ENCODE results near the gene RAB33A. TPM values are rescaled to one million over a fixed set of nuclear protein-coding genes. Genes with fewer than 3 reads are reported as not detected.

Gene RAB33A
- total and polyA plus RNA-seq, 9 of the 15 experiments (the other 6 are each of a cell fraction or from before 2014, with no cell fraction given) = 0.04 to 0.20 (median 0.06) TPM; not detected in 4

DNA sequence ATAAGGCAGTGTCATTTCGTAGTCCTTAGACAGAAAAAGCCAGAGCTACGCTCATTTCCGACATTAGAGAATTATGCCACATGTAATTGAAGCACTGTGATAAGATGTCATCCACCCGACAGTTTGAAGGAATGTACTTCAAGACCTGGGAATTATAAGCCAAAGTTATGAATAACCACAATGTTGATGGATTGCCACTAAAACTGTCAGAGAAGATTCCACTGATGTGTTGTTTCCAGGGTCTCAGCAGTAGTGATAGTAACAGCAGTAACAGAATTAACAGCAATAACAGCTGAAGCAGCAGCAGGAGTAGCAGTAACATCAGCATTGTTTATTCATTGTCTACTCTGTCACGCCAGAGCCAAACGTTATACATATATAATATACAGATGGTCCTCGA, 24.7 kb downstream of the RAB33A start (continued):
- TF ChIP-seq, protein P1, sequence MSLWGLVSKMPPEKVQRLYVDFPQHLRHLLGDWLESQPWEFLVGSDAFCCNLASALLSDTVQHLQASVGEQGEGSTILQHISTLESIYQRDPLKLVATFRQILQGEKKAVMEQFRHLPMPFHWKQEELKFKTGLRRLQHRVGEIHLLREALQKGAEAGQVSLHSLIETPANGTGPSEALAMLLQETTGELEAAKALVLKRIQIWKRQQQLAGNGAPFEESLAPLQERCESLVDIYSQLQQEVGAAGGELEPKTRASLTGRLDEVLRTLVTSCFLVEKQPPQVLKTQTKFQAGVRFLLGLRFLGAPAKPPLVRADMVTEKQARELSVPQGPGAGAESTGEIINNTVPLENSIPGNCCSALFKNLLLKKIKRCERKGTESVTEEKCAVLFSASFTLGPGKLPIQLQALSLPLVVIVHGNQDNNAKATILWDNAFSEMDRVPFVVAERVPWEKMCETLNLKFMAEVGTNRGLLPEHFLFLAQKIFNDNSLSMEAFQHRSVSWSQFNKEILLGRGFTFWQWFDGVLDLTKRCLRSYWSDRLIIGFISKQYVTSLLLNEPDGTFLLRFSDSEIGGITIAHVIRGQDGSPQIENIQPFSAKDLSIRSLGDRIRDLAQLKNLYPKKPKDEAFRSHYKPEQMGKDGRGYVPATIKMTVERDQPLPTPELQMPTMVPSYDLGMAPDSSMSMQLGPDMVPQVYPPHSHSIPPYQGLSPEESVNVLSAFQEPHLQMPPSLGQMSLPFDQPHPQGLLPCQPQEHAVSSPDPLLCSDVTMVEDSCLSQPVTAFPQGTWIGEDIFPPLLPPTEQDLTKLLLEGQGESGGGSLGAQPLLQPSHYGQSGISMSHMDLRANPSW (CRISPR knock-in tag; IDR thresholded peaks at IDR 0.05) = no peak
- TF ChIP-seq SRF (CRISPR knock-in tag; IDR thresholded peaks at IDR 0.05) = no peak
- no peak for TF ChIP-seq TEAD2 (tag; IDR thresholded peaks at IDR 0.05)
- TF ChIP-seq, protein P2, sequence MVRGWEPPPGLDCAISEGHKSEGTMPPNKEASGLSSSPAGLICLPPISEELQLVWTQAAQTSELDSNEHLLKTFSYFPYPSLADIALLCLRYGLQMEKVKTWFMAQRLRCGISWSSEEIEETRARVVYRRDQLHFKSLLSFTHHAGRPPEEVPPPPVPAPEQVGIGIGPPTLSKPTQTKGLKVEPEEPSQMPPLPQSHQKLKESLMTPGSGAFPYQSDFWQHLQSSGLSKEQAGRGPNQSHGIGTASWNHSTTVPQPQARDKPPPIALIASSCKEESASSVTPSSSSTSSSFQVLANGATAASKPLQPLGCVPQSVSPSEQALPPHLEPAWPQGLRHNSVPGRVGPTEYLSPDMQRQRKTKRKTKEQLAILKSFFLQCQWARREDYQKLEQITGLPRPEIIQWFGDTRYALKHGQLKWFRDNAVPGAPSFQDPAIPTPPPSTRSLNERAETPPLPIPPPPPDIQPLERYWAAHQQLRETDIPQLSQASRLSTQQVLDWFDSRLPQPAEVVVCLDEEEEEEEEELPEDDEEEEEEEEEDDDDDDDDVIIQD (CRISPR knock-in tag; IDR thresholded peaks at IDR 0.05) = no peak
- no peak for TF ChIP-seq MBD2 (IDR thresholded peaks at IDR 0.05; ENCODE audit: borderline replicate concordance, low read depth)
- TF ChIP-seq, protein P3, sequence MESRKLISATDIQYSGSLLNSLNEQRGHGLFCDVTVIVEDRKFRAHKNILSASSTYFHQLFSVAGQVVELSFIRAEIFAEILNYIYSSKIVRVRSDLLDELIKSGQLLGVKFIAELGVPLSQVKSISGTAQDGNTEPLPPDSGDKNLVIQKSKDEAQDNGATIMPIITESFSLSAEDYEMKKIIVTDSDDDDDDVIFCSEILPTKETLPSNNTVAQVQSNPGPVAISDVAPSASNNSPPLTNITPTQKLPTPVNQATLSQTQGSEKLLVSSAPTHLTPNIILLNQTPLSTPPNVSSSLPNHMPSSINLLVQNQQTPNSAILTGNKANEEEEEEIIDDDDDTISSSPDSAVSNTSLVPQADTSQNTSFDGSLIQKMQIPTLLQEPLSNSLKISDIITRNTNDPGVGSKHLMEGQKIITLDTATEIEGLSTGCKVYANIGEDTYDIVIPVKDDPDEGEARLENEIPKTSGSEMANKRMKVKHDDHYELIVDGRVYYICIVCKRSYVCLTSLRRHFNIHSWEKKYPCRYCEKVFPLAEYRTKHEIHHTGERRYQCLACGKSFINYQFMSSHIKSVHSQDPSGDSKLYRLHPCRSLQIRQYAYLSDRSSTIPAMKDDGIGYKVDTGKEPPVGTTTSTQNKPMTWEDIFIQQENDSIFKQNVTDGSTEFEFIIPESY (CRISPR knock-in tag; IDR thresholded peaks at IDR 0.05) = no peak
- TF ChIP-seq TEAD4 (IDR thresholded peaks at IDR 0.05; ENCODE audit: low read length) = peak; percentile 41; the same call in 1 of the 2 replicates
- no peak for TF ChIP-seq TEAD4 (CRISPR knock-in tag; IDR thresholded peaks at IDR 0.05; ENCODE audit: borderline replicate concordance)
- no peak for TF ChIP-seq GABPA (tag; conservative IDR thresholded peaks at IDR 0.05; ENCODE audit: low read depth)
- no peak for TF ChIP-seq POLR3A (IDR thresholded peaks at IDR 0.05; ENCODE audit: borderline replicate concordance, extremely low read depth, insufficient read depth, insufficient read length)
- no peak for TF ChIP-seq ZNF408 (CRISPR knock-in tag; IDR thresholded peaks at IDR 0.05; ENCODE audit: low read depth)
- no peak for TF ChIP-seq ZNF134 (CRISPR knock-in tag; conservative IDR thresholded peaks at IDR 0.05)
- TF ChIP-seq MECOM (CRISPR knock-in tag; IDR thresholded peaks at IDR 0.05) = no peak
- TF ChIP-seq, protein P4, sequence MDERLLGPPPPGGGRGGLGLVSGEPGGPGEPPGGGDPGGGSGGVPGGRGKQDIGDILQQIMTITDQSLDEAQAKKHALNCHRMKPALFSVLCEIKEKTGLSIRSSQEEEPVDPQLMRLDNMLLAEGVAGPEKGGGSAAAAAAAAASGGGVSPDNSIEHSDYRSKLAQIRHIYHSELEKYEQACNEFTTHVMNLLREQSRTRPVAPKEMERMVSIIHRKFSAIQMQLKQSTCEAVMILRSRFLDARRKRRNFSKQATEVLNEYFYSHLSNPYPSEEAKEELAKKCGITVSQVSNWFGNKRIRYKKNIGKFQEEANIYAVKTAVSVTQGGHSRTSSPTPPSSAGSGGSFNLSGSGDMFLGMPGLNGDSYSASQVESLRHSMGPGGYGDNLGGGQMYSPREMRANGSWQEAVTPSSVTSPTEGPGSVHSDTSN (CRISPR knock-in tag; IDR thresholded peaks at IDR 0.05; ENCODE audit: low read depth) = no peak
- TF ChIP-seq, protein P4 (tag; conservative IDR thresholded peaks at IDR 0.05; ENCODE audit: low read depth) = peak; percentile 77
- TF ChIP-seq GTF2E2 (tag; IDR thresholded peaks at IDR 0.05) = no peak
- no peak for TF ChIP-seq NRF1 (conservative IDR thresholded peaks at IDR 0.05 in 1 of 2, IDR thresholded peaks at IDR 0.05 in 1 of 2)
- no peak for TF ChIP-seq ZNF444 (CRISPR knock-in tag; IDR thresholded peaks at IDR 0.05)
- TF ChIP-seq ZNF583 (CRISPR knock-in tag; IDR thresholded peaks at IDR 0.05) = no peak
- TF ChIP-seq SMAD3 (CRISPR knock-in tag; conservative IDR thresholded peaks at IDR 0.05) = no peak
- no peak for TF ChIP-seq HNRNPUL1 (IDR thresholded peaks at IDR 0.05; ENCODE audit: low read length)

Measured in K562 (cell line).